Thoracic aorta (tissue), 2 donors: Measurements from ENCODE around the gene SMTN. TPM values are rescaled to one million over a fixed set of nuclear protein-coding genes. Genes with fewer than 3 reads are reported as not detected.
"Not testable (repeated sequence)": the region's sequence is repeated elsewhere in the genome, so short reads cannot be mapped to it uniquely, and the experiment has no call there.

Source experiments
- ATAC-seq: fragments of 150-250 bp; one replicate; pipeline ENCODE4 v1.8.0; 2017; ENCODE audit warnings: low read depth; ENCODE audit not compliant: insufficient number of reproducible peaks, low FRiP score
- DNase-seq: peaks from one replicate; pipeline ENCODE4 v3.0.0-alpha.2; 2020; ENCODE audit warnings: low spot score
- H3K27ac ChIP-seq, 2 donors: fragments of 200-600 bp; sonication (generic); 1 replicate in 1 of 2; 2 replicates in 1 of 2; pipeline ENCODE4 v1.5.1; 2016; ENCODE audit warnings: mild to moderate bottlenecking in 2 of 2, moderate library complexity in 2 of 2
- H3K27me3 ChIP-seq: fragments of 200-600 bp; sonication (generic); replicated peaks from 2 replicates; pipeline ENCODE4 v1.6.0; 2016; ENCODE audit warnings: mild to moderate bottlenecking; ENCODE audit not compliant: insufficient read depth
- H3K36me3 ChIP-seq: fragments of 200-600 bp; sonication (generic); one replicate; pipeline ENCODE4 v1.5.1; 2016
- H3K4me1 ChIP-seq, 2 donors: fragments of 200-600 bp; sonication (generic); 1 replicate in 1 of 2; 2 replicates in 1 of 2; pipeline versions ENCODE4 v1.5.1 to v1.6.0; 2016; ENCODE audit warnings: low read depth in 2 of 2, mild to moderate bottlenecking in 1 of 2; ENCODE audit not compliant: control insufficient read depth in 1 of 2
- H3K4me3 ChIP-seq: fragments of 200-600 bp; sonication (generic); 2 replicates; pipeline ENCODE4 v1.5.1; 2016; ENCODE audit warnings: mild to moderate bottlenecking
- H3K9me3 ChIP-seq: fragments of 200-600 bp; sonication (generic); 2 replicates; pipeline ENCODE4 v1.5.1; 2016
- CTCF ChIP-seq: fragments of 200-600 bp; sonication (generic); IDR thresholded peaks from one replicate; pipeline ENCODE4 v1.5.1; 2019; ENCODE audit warnings: antibody characterized with exemption
- total RNA-seq, 2 donors: library from RNA; depleted of rRNA; stranded (reverse); fragments of >200 nt; gene quantifications; one replicate each; pipeline versions ENCODE4 v1.1.0 to v1.2.3, GENCODE V29; 2016

SMTN gene
- total RNA-seq, 2 donors from 2014 or later: 632 to 946 TPM

GRCh38 chr22:31075961-31076360, 5.2 kb upstream of the SMTN start:
- no peaks in the 10 kb centered on the region for H3K27me3 ChIP-seq
- no peak for TF ChIP-seq CTCF
- no peaks in the 10 kb centered on the region for H3K36me3 ChIP-seq
- DNase-seq (peak; percentile 67), ATAC-seq (peak; percentile 74)
- no peaks in the 10 kb centered on the region for H3K9me3 ChIP-seq
- H3K4me1 ChIP-seq: peaks cover 3 to 27% of the 10 kb centered on the region in 2 donors
- H3K27ac ChIP-seq: peak overlapping the region; percentile 87 to 93
- peak overlapping the region; percentile 32 for H3K4me3 ChIP-seq

GRCh38 chr22:31077681-31078080, 3.4 kb upstream of the SMTN start:
- ATAC-seq (no peak), DNase-seq (no peak)
- Histone ChIP-seq H3K27me3 (no peaks in the 10 kb centered on the region), H3K36me3 (no peaks in the 10 kb centered on the region), H3K4me3 (no peak overlapping the region), H3K4me1 (peaks cover 3 to 27% of the 10 kb centered on the region in 2 donors), H3K27ac (peak overlapping the region in 1 of 2 donors; percentile 9), H3K9me3 (no peaks in the 10 kb centered on the region)
- TF ChIP-seq CTCF: no peak

GRCh38 chr22:31078389-31078788, 2.7 kb upstream of the SMTN start:
- not testable (repeated sequence) for H3K27me3 ChIP-seq, DNase-seq, H3K9me3 ChIP-seq, ATAC-seq, H3K4me3 ChIP-seq, H3K36me3 ChIP-seq
- H3K27ac ChIP-seq: peak overlapping the region in 1 of 2 donors; percentile 9
- peaks cover 4 to 33% of the 10 kb centered on the region in 2 donors for H3K4me1 ChIP-seq

- peaks cover 4% of the 10 kb centered on the region for H3K36me3 ChIP-seq
- no peak overlapping the region for H3K27ac ChIP-seq
- H3K9me3 ChIP-seq: no peaks in the 10 kb centered on the region
- H3K4me1 ChIP-seq: peaks cover 7 to 41% of the 10 kb centered on the region in 2 donors
- DNase-seq (no peak), ATAC-seq (no peak)
- no peak for TF ChIP-seq CTCF
- H3K27me3 ChIP-seq: no peaks in the 10 kb centered on the region
- H3K4me3 ChIP-seq: no peak overlapping the region
Measured at GRCh38 chr22:31079095-31079642, 1.9 kb upstream of the SMTN start.

GRCh38 chr22:31080164-31080847, 812 bp upstream of the SMTN start:
- no peak for DNase-seq
- ATAC-seq: no peak
- peak overlapping the region; percentile 76 for H3K4me3 ChIP-seq
- H3K4me1 ChIP-seq: peaks cover 7 to 37% of the 10 kb centered on the region in 2 donors
- no peaks in the 10 kb centered on the region for H3K27me3 ChIP-seq
- H3K36me3 ChIP-seq: peaks cover 4% of the 10 kb centered on the region
- no peak for TF ChIP-seq CTCF
- no peaks in the 10 kb centered on the region for H3K9me3 ChIP-seq
- peak overlapping the region; percentile 88 to 92 for H3K27ac ChIP-seq
